Measurements from ENCODE around the gene MCTP2. TPM values are rescaled to one million over a fixed set of nuclear protein-coding genes. Genes with fewer than 3 reads are reported as not detected.

The MCTP2 gene
- total RNA-seq, 1 experiment from 2014 or later: 1.3 TPM

GRCh38 chr15:94212291-94212690, 19.1 kb upstream of the MCTP2 start:
- H3K4ac ChIP-seq (ENCODE audit: low read depth, low read length): no peak overlapping the region
- no peaks in the 10 kb centered on the region for H3K23me2 ChIP-seq (ENCODE audit: insufficient read length, low read depth, low read length, poor library complexity, severe bottlenecking)
- DNase-seq: no peak
- no peak for TF ChIP-seq CTCF (conservative IDR thresholded peaks at IDR 0.05)
- H2BK120ac ChIP-seq (ENCODE audit: low read depth, low read length, poor library complexity, severe bottlenecking): no peak overlapping the region
- H4K20me1 ChIP-seq (ENCODE audit: control insufficient read depth, insufficient read depth, insufficient read length): no peaks in the 10 kb centered on the region
- H3K36me3 Mint-ChIP-seq (ENCODE audit: insufficient read depth in 1 of 3, low read depth in 3 of 3): no peaks in the 10 kb centered on the region
- H3K23ac ChIP-seq (ENCODE audit: insufficient read length, low read depth, low read length): no peak overlapping the region
- no peak overlapping the region for H2BK20ac ChIP-seq (ENCODE audit: low read depth, low read length, poor library complexity, severe bottlenecking)
- no peaks in the 10 kb centered on the region for H3K4me1 Mint-ChIP-seq
- no peak overlapping the region for H3K14ac ChIP-seq (ENCODE audit: insufficient read depth, low read length)
- no peak overlapping the region for H4K91ac ChIP-seq (ENCODE audit: insufficient read length, low read depth, low read length)
- H3K79me2 ChIP-seq (ENCODE audit: insufficient read depth, low read length): no peaks in the 10 kb centered on the region
- no peak overlapping the region for H3K4me2 ChIP-seq (ENCODE audit: insufficient read depth, insufficient read length, low read length)
- no peak overlapping the region for H4K5ac ChIP-seq (ENCODE audit: insufficient read length, low read depth, low read length)
- H3K56ac ChIP-seq (ENCODE audit: insufficient read length, low read depth, low read length): no peak overlapping the region
- no peak overlapping the region for H3K9ac ChIP-seq (ENCODE audit: extremely low read depth, insufficient read length, low read length)
- no peaks in the 10 kb centered on the region for H3K27me3 ChIP-seq (ENCODE audit: insufficient read depth, low read length)
- no peak overlapping the region for H2BK5ac ChIP-seq (ENCODE audit: insufficient read length, low read length)
- H3K4me3 Mint-ChIP-seq: no peak overlapping the region
- H2AK5ac ChIP-seq (ENCODE audit: insufficient read length, low read length): no peak overlapping the region
- H2BK12ac ChIP-seq (ENCODE audit: insufficient read length, low read depth, low read length): no peak overlapping the region
- H3K27me3 Mint-ChIP-seq (ENCODE audit: low read depth): peaks cover 5% of the 10 kb centered on the region
- H3K27ac Mint-ChIP-seq: no peak overlapping the region
- no peak overlapping the region for H2BK15ac ChIP-seq (ENCODE audit: low read depth, low read length)
- H3K9me3 ChIP-seq (ENCODE audit: control insufficient read depth, low read depth, low read length): no peaks in the 10 kb centered on the region
- H4K8ac ChIP-seq (replicated peaks; ENCODE audit: insufficient read length, low read depth, low read length): no peak overlapping the region
- no peak overlapping the region for H2AFZ ChIP-seq (ENCODE audit: low read length)
- no peak overlapping the region for H3T11ph ChIP-seq (ENCODE audit: low read length)
- no peaks in the 10 kb centered on the region for H3K4me1 ChIP-seq (ENCODE audit: insufficient read depth, low read length)
- H3K18ac ChIP-seq (ENCODE audit: insufficient read length, low read depth, low read length): no peak overlapping the region
- H3K9me3 Mint-ChIP-seq: no peaks in the 10 kb centered on the region; a peak in 2 of 5 replicates
- no CpG with 5 or more reads among the region's 5 CpGs for WGBS (ENCODE audit: extremely low coverage, insufficient read length, low lambda C conversion rate)
- H3K27ac ChIP-seq (ENCODE audit: insufficient read length, low read depth, low read length): no peak overlapping the region
- no peaks in the 10 kb centered on the region for H3K79me1 ChIP-seq (ENCODE audit: insufficient read depth, low read depth, low read length, poor library complexity, severe bottlenecking)

All from H9 (cell line).